Measurements from ENCODE around the gene SIL1. TPM values are rescaled to one million over a fixed set of nuclear protein-coding genes. Genes with fewer than 3 reads are reported as not detected.

SIL1 gene
- total and polyA plus RNA-seq, 2 donors (not counting 1 experiment from before 2014, with no cell fraction given): 66.4 to 85.5 TPM

GRCh38 chr5:138965626-138966025, 232.5 kb downstream of the SIL1 start:
- H3K79me2 ChIP-seq (ENCODE audit: control insufficient read depth, insufficient read depth, low read length): no peaks in the 10 kb centered on the region
- H2AFZ ChIP-seq (ENCODE audit: low read length): no peak overlapping the region
- H3K4me2 ChIP-seq (ENCODE audit: extremely low read depth, insufficient read depth, low read length): no peak overlapping the region
- no peak for TF ChIP-seq EZH2 (IDR thresholded peaks at IDR 0.05; ENCODE audit: low read length, missing control alignments)
- TF ChIP-seq CTCF (conservative IDR thresholded peaks at IDR 0.05 in 1 of 2, IDR thresholded peaks at IDR 0.05 in 1 of 2; ENCODE audit: low read depth in 1 of 2, low read length in 2 of 2): no peak
- peaks cover 3% of the 10 kb centered on the region for H3K4me1 ChIP-seq (ENCODE audit: control insufficient read depth, extremely low read depth, insufficient read depth, low read length)
- no peaks in the 10 kb centered on the region for H4K20me1 ChIP-seq (ENCODE audit: control insufficient read depth, extremely low read depth, insufficient read depth, low read length)
- no peak overlapping the region for H3K4me3 ChIP-seq (replicated peaks in 1 of 4; ENCODE audit: control extremely low read depth in 1 of 4, insufficient read depth in 1 of 4, low read depth in 3 of 4, low read length in 4 of 4)
- DNase-seq (ENCODE audit: low read depth in 2 of 2): no peak
- no peaks in the 10 kb centered on the region for H3K36me3 ChIP-seq (ENCODE audit: control insufficient read depth, insufficient read depth, low read length)
- no peak overlapping the region for H3K27ac ChIP-seq (ENCODE audit: insufficient read depth, low read length)
- H3K27me3 ChIP-seq (ENCODE audit: control insufficient read depth, insufficient read depth, low read length): no peaks in the 10 kb centered on the region
- no peaks in the 10 kb centered on the region for H3K9me3 ChIP-seq (ENCODE audit: control insufficient read depth, insufficient read depth, low read depth, low read length)
- no peak overlapping the region for H3K9ac ChIP-seq (ENCODE audit: insufficient read depth, low read length)

GRCh38 chr5:138964647-138965201, 233.4 kb downstream of the SIL1 start:
- no peak for TF ChIP-seq CTCF (conservative IDR thresholded peaks at IDR 0.05 in 1 of 2, IDR thresholded peaks at IDR 0.05 in 1 of 2; ENCODE audit: low read depth in 1 of 2, low read length in 2 of 2)
- no peak for TF ChIP-seq EZH2 (IDR thresholded peaks at IDR 0.05; ENCODE audit: low read length, missing control alignments)

GRCh38 chr5:138963763-138964371, 234.3 kb downstream of the SIL1 start:
- no peaks in the 10 kb centered on the region for H3K79me2 ChIP-seq (ENCODE audit: control insufficient read depth, insufficient read depth, low read length)
- peaks cover 3% of the 10 kb centered on the region for H3K4me1 ChIP-seq (ENCODE audit: control insufficient read depth, extremely low read depth, insufficient read depth, low read length)
- H3K36me3 ChIP-seq (ENCODE audit: control insufficient read depth, insufficient read depth, low read length): no peaks in the 10 kb centered on the region
- H3K4me3 ChIP-seq (replicated peaks in 1 of 4; ENCODE audit: control extremely low read depth in 1 of 4, insufficient read depth in 1 of 4, low read depth in 3 of 4, low read length in 4 of 4): no peak overlapping the region
- H3K9me3 ChIP-seq (ENCODE audit: control insufficient read depth, insufficient read depth, low read depth, low read length): no peaks in the 10 kb centered on the region
- no peak overlapping the region for H3K4me2 ChIP-seq (ENCODE audit: extremely low read depth, insufficient read depth, low read length)
- no peaks in the 10 kb centered on the region for H3K27me3 ChIP-seq (ENCODE audit: control insufficient read depth, insufficient read depth, low read length)
- H3K9ac ChIP-seq (ENCODE audit: insufficient read depth, low read length): no peak overlapping the region
- no peak overlapping the region for H3K27ac ChIP-seq (ENCODE audit: insufficient read depth, low read length)
- H2AFZ ChIP-seq (ENCODE audit: low read length): no peak overlapping the region
- no peak for TF ChIP-seq EZH2 (IDR thresholded peaks at IDR 0.05; ENCODE audit: low read length, missing control alignments)
- no peak for TF ChIP-seq CTCF (conservative IDR thresholded peaks at IDR 0.05 in 1 of 2, IDR thresholded peaks at IDR 0.05 in 1 of 2; ENCODE audit: low read depth in 1 of 2, low read length in 2 of 2)
- DNase-seq (ENCODE audit: low read depth in 2 of 2): no peak
- no peaks in the 10 kb centered on the region for H4K20me1 ChIP-seq (ENCODE audit: control insufficient read depth, extremely low read depth, insufficient read depth, low read length)

More at GRCh38 chr5:138964647-138965201, 233.4 kb downstream of the SIL1 start:
- H4K20me1 ChIP-seq (ENCODE audit: control insufficient read depth, extremely low read depth, insufficient read depth, low read length): no peaks in the 10 kb centered on the region
- H2AFZ ChIP-seq (ENCODE audit: low read length): no peak overlapping the region
- H3K9ac ChIP-seq (ENCODE audit: insufficient read depth, low read length): no peak overlapping the region
- peaks cover 3% of the 10 kb centered on the region for H3K4me1 ChIP-seq (ENCODE audit: control insufficient read depth, extremely low read depth, insufficient read depth, low read length)
- no peak overlapping the region for H3K4me3 ChIP-seq (replicated peaks in 1 of 4; ENCODE audit: control extremely low read depth in 1 of 4, insufficient read depth in 1 of 4, low read depth in 3 of 4, low read length in 4 of 4)
- no peak overlapping the region for H3K4me2 ChIP-seq (ENCODE audit: extremely low read depth, insufficient read depth, low read length)
- no peaks in the 10 kb centered on the region for H3K36me3 ChIP-seq (ENCODE audit: control insufficient read depth, insufficient read depth, low read length)
- no peak overlapping the region for H3K27ac ChIP-seq (ENCODE audit: insufficient read depth, low read length)
- H3K79me2 ChIP-seq (ENCODE audit: control insufficient read depth, insufficient read depth, low read length): no peaks in the 10 kb centered on the region
- DNase-seq (ENCODE audit: low read depth in 2 of 2): no peak
- H3K9me3 ChIP-seq (ENCODE audit: control insufficient read depth, insufficient read depth, low read depth, low read length): no peaks in the 10 kb centered on the region
- no peaks in the 10 kb centered on the region for H3K27me3 ChIP-seq (ENCODE audit: control insufficient read depth, insufficient read depth, low read length)

All from fibroblast of lung (primary cell).